ENCODE results near the gene MAST4.
"Not testable (repeated sequence)": the region's sequence is repeated elsewhere in the genome, so short reads cannot be mapped to it uniquely, and the experiment has no call there.

The MAST4 gene

GRCh38 chr5:66814146-66814991 lies 218.2 kb downstream of the MAST4 start:
- peak; percentile 9 for DNase-seq

GRCh38 chr5:66818304-66818934 lies 222.2 kb downstream of the MAST4 start:
- no peak for DNase-seq

GRCh38 chr5:66818935-66819328 lies 222.7 kb downstream of the MAST4 start:
- no peak for DNase-seq

- DNase-seq, result no peak
Measured at GRCh38 chr5:66820630-66821207, 224.5 kb downstream of the MAST4 start.

GRCh38 chr5:66821688-66822429 lies 225.7 kb downstream of the MAST4 start:
- DNase-seq, result no peak

- not testable (repeated sequence) for DNase-seq
Measured at GRCh38 chr5:66822906-66823305, 226.7 kb downstream of the MAST4 start.

- DNase-seq, result no peak
Measured at GRCh38 chr5:66824476-66824875, 228.3 kb downstream of the MAST4 start.

- DNase-seq, result no peak
Measured at GRCh38 chr5:66826263-66826662, 230.1 kb downstream of the MAST4 start.

- DNase-seq, result no peak
Measured at GRCh38 chr5:66826696-66827095, 230.5 kb downstream of the MAST4 start.

GRCh38 chr5:66828046-66828547 lies 231.9 kb downstream of the MAST4 start:
- no peak for DNase-seq

GRCh38 chr5:66828548-66829357 lies 232.6 kb downstream of the MAST4 start:
- DNase-seq, result no peak

GRCh38 chr5:66829358-66829674 lies 233.1 kb downstream of the MAST4 start:
- DNase-seq, result no peak

- peak; percentile 19 for DNase-seq
Measured at GRCh38 chr5:66829826-66830225, 233.6 kb downstream of the MAST4 start.

- DNase-seq, result no peak
Measured at GRCh38 chr5:66830636-66831035, 234.4 kb downstream of the MAST4 start.

- DNase-seq, result no peak
Measured at GRCh38 chr5:66839636-66840185, 243.5 kb downstream of the MAST4 start.

GRCh38 chr5:66840511-66841013 lies 244.4 kb downstream of the MAST4 start:
- DNase-seq, result no peak

- DNase-seq, result no peak
Measured at GRCh38 chr5:66841264-66841663, 245.1 kb downstream of the MAST4 start.

- no peak for DNase-seq
Measured at GRCh38 chr5:66842540-66842939, 246.3 kb downstream of the MAST4 start.

GRCh38 chr5:66843065-66843464 lies 246.9 kb downstream of the MAST4 start:
- DNase-seq, result no peak

- no peak for DNase-seq
Measured at GRCh38 chr5:66848749-66849641, 252.8 kb downstream of the MAST4 start.

GRCh38 chr5:66849803-66850202 lies 253.6 kb downstream of the MAST4 start:
- peak; percentile 74 for DNase-seq
